NCI-H82 treated with DMSO at 0.1 percent for 48 hours (cell line): Measurements from ENCODE around the gene ZNF587.
"Not testable (repeated sequence)": the region's sequence is repeated elsewhere in the genome, so short reads cannot be mapped to it uniquely, and the experiment has no call there.

ENCODE experiments used
- DNase-seq: peaks from one replicate; lab custom pipeline; 2025; ENCODE audit not compliant: unreplicated experiment; lab: John Stamatoyannopoulos, UW

The ZNF587 gene

DNA sequence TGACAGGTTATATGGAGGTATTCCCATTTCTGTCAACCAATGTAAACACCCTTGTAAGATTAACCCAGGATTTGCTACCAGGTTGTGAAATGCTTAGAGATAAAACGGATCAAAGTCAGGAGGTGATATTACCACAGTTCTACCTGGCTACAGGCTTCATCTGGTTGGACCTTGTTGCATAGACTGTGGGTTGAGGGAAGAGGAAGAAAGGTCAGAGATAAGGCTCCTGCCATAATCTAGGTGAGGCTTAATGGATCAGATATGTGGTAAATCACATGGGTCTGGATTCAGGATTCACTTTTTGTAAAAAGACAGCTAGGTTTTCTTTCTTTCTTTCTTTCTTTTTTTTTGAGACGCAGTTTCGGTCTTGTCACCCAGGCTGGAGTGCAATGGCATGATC, 28.2 kb upstream of the ZNF587 start:
- DNase-seq: not testable (repeated sequence)

- not testable (repeated sequence) for DNase-seq
These were observed 26.5 kb upstream of the ZNF587 start for GRCh38 chr19:57823155-57823554.

GRCh38 chr19:57823608-57824007, 26.1 kb upstream of the ZNF587 start:
- DNase-seq: not testable (repeated sequence)

- DNase-seq: no peak
These were observed 24.1 kb upstream of the ZNF587 start for GRCh38 chr19:57825511-57825910.

GRCh38 chr19:57829316-57829715, 20.3 kb upstream of the ZNF587 start:
- no peak for DNase-seq

DNA sequence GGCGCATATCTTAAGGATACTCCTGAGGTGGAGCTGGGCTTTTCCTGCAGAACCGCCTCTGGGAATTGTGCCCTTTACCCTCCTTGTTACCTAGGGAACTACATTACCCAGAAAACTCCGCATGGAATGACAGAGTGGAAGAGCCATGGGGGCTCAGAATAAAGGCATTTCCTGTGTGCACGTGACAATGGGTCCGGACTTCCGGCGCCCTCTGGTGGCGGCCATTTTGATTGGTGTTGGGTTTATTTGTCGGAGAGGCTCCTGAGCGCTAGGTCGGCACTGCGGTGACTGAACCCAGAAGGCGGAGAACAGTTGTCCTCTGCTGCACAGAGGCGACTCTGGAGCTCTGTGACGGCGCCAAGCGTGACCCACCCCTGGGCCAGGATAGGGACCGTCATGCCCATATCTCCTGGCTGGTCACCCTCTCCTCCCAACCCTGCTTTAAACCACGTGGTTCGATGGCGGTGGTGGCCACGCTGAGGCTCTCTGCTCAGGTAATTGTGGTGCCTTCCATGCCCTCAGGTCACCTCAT, 19.5 kb upstream of the ZNF587 start, which contains the start of gene ZNF587B:
Gene ZNF587B (plus strand): TSS at position 229 of the 532 bp plus-strand sequence. CDS start 230 bp downstream, at position 459.
- peak; percentile 3 for DNase-seq

GRCh38 chr19:57836991-57837390, 12.7 kb upstream of the ZNF587 start:
- DNase-seq: not testable (repeated sequence)

DNA sequence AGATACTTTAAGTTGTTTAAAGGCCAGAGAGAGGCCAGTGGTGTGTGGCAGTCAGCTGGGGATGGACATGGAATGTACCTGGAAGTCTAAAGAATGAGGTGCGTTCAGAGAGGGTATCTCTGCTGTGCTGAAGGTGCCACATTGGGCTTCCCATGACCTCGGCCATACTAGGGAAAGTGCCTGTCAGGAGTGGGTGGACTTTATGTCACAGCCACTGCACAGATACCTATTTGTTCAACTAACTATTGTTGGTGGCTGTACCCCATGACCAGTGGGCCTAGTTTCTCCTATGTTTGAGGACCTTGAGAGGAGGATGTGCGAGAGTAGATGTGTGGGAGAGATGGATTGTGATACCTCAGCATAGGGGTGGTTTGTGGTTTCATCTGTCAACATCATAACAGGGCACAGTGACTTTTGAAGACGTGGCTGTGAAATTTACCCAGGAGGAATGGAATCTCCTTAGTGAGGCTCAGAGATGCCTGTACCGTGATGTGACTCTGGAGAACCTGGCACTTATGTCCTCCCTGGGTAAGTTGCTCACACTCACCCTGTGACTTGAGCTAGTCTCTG, 11.0 kb upstream of the ZNF587 start:
- not testable (repeated sequence) for DNase-seq

DNA sequence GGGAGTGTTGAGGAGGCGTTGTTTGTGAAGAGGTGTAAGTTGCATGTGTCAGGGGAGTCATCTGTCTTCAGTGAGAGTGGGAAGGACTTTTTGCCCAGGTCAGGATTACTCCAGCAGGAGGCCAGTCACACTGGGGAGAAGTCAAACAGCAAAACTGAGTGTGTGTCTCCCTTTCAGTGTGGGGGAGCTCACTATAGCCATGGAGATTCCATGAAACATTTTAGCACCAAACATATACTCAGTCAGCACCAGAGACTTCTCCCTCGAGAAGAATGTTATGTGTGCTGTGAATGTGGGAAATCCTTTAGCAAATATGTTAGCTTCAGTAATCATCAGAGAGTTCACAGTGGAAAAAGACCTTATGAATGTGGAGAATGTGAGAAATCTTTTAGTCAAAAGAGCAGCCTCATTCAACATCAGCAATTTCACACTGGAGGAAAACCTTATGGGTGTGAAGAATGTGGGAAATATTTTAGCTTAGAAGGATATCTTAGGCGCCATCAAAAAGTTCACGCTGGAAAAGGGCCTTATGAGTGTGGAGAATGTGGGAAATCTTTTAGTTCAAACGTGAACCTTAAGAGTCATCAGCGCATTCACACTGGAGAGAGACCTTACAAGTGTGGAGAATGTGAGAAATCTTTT, 8.4 kb upstream of the ZNF587 start:
- no peak for DNase-seq

DNA sequence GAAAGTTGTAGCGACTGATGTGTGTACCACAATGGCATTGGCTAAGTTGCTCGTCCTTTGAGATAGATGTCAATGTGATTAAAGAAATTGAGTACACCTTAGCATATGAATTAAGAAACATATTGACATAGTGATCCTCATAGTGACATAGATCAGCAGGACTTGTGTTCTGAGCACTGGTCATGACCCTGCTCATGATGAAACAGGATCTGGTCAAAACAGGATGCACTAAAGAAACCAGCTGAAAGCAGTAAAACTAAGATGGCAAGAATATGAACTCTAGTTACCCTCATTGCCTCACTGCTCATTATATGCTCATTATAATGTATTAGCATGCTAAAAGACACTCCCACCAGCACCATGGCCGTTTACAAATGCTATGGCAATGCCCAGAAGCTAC, 2.5 kb upstream of the ZNF587 start:
- not testable (repeated sequence) for DNase-seq

- not testable (repeated sequence) for DNase-seq
These were observed 445 bp upstream of the ZNF587 start for GRCh38 chr19:57849162-57849665.

DNA sequence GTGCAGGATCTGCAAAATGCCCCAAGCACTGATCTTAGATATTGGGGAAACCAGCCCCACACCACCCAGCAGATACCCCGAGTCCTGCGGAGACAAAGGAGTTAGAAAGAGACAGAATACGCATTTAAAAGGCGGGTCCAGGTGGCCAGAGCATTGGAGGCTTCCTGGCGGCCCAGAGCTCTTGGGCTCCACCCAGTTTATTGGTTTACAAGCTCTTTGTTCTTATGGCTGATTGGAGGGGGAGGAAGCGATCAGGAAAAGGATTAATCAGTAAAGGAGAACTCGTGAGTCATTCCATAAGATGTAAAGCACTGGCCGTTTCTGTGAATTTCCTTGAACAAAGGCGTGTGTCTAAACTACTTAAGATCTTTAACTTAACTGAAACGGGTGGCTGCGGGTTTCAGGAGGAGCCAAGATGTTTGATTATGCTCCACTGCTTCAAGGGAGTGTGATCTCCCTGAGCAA, 926 bp downstream of the ZNF587 start:
- DNase-seq: peak; percentile 25

DNA sequence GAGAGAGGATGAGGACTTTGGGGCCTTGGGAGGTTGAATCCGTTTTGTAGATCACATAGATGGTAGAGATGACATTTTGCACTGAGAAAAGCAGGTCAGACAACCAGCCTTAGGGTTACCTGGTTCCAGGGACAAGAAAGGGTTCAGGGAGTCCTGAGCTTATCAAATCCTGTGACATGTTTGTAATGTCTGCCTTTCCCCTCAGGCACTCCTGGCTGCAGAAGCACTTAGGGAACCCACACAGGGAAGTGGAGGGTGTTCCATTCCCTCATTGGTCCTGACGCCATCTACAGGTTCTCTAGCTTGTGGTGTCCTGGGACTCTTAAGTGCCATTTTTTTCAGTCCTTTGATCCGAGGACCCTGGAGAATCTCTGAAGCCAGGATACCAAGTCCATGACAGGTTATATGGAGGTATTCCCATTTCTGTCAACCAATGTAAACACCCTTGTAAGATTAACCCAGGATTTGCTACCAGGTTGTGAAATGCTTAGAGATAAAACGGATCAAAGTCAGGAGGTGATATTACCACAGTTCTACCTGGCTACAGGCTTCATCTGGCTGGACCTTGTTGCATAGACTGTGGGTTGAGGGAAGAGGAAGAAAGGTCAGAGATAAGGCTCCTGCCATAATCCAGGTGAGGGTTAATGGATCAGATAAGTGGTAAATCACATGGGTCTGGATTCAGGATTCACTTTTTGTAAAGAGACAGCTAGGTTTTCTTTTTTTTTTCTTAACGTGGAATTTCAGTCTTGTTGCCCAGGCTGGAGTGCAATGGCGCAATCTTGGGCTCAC, 2.3 kb downstream of the ZNF587 start:
- DNase-seq: not testable (repeated sequence)

GRCh38 chr19:57854117-57854516, 4.5 kb downstream of the ZNF587 start:
- DNase-seq: not testable (repeated sequence)

DNA sequence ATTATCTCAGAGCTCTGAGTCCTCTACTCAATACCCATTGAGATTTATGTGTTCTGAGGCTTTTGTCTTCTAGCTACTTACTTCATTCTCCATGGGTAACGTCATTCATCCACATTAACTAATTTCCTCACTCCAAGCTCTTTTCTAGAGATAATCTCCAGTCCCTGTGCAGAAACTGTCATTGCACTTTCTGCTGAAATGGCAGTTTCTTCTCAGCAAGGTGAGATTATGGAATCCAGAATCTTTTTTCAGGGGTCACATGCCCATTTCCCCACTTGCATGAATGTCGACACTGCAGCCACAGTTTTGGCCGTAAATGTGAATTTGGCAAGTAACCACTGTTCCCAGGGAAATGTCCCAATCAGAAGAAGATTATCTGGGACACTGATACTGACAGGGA, 12.7 kb downstream of the ZNF587 start:
- not testable (repeated sequence) for DNase-seq

GRCh38 chr19:57867868-57868492, 18.3 kb downstream of the ZNF587 start:
- no peak for DNase-seq

DNA sequence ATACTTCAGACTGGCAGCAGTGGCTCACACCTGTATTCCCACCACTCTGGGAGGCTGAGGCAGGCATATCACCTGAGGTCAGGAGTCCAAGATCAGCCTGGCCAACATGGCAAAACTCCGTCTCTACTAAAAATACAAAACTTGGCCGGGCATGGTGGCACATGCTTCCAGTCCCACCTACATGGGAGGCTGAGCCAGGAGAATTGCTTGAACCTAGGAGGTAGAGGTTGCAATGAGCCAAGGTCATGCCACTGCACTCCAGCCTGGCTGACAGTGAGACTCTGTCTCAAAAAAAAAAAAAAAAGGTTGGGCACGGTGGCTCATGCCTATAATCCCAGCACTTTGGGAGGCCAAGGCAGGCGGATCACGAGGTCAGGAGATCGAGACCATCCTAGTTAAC, 20.0 kb downstream of the ZNF587 start:
- not testable (repeated sequence) for DNase-seq

DNA sequence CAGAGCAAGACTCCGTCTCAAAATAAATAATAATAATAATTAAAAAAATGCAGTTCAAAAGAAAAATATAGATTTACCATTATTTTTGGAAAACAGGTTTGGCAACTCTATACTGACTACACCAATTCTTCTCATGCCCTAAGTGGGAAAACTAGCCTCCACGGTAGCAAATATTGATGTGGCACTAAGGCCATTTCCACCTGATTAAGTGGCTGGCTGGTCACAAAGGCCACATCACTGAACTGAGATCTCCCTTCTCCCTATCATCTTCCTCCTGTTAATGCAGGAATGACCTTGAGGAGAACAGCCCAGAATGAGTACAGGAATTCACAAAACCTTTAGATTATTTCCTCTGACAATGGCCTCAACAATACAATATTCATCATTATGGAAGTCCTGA, 20.6 kb downstream of the ZNF587 start:
- no peak for DNase-seq

DNA sequence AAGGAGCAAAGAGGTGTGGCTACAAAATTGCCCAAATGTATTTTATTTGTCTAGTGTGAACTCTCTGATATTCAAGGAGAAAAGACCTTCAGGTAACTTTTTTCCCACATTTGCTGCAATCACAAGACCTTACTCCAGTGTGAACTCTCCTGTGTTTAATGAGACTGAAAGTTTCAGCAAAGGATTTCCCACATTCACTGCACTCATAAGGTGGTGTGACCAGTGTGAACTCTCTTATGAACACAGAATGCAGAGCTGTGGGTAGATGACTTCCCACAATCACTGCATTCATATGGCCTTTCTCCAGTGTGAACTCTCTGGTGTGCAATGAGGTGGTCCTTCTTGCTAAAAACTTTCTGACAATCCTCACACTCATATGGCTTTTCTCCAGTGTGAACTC, 22.8 kb downstream of the ZNF587 start:
- DNase-seq: no peak

DNA sequence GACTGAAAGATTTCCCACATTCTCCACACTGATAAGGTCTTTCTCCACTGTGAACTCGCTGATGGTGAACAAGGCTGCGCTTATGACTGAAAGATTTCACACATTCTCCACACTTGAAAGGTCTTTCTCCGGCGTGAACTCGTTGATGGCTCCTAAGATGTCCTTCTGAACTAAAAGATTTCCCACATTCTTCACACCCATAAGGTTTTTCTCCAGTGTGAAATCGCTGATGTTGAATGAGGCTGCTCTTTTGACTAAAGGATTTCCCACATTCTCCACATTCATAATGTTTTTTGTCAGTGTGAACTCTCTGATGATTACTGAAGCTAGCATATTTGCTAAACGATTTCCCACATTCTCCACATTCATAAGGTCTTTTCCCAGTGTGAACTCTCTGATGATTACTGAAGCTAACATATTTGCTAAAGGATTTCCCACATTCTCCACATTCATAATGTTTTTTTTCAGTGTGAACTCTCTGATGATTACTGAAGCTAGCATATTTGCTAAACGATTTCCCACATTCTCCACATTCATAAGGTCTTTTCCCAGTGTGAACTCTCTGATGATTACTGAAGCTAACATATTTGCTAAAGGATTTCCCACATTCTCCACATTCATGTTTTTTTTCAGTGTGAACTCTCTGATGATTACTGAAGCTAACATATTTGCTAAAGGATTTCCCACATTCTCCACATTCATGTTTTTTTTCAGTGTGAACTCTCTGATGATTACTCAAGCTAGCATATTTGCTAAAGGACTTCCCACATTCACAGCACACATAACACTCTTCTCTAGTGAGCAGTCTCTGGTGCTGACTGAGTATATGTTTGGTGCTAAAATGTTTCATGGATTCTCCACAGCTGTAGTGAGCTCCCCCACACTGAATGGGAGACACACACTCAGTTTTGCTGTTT, 24.5 kb downstream of the ZNF587 start:
- not testable (repeated sequence) for DNase-seq
